Neural progenitor cell (in vitro differentiated cells): Measurements from ENCODE around the gene TRIO. TPM values are rescaled to one million over a fixed set of nuclear protein-coding genes. Genes with fewer than 3 reads are reported as not detected.

Source experiments
- DNase-seq: peaks from one replicate; pipeline ENCODE4 v3.0.0-alpha.2; 2016; ENCODE audit warnings: low spot score
- H2AFZ ChIP-seq: fragments of 200-600 bp; sonication (generic); replicated peaks from 2 replicates; pipeline ENCODE4 v1.6.1; 2016; ENCODE audit warnings: antibody characterized with exemption
- H3F3A ChIP-seq: fragments of 200-600 bp; sonication (generic); 2 replicates; pipeline ENCODE4 v1.6.1; 2016; ENCODE audit warnings: antibody characterized with exemption, low read depth
- H3K27ac ChIP-seq: fragments of 200-600 bp; sonication (generic); 2 replicates; pipeline ENCODE4 v1.5.1; 2016; ENCODE audit warnings: mild to moderate bottlenecking
- H3K27me3 ChIP-seq: fragments of 200-600 bp; sonication (generic); 2 replicates; pipeline ENCODE4 v1.6.1; 2016; ENCODE audit warnings: mild to moderate bottlenecking, moderate library complexity
- H3K36me3 ChIP-seq: fragments of 200-600 bp; sonication (generic); 2 replicates; pipeline ENCODE4 v1.5.1; 2016
- H3K4me1 ChIP-seq: fragments of 200-600 bp; sonication (generic); 2 replicates; pipeline ENCODE4 v1.6.1; 2016; ENCODE audit warnings: mixed run types
- H3K4me2 ChIP-seq: fragments of 200-600 bp; sonication (generic); 2 replicates; pipeline ENCODE4 v1.6.1; 2016
- H3K4me3 ChIP-seq: fragments of 200-600 bp; sonication (generic); 2 replicates; pipeline ENCODE4 v1.5.1; 2016
- H3K79me2 ChIP-seq: fragments of 200-600 bp; sonication (generic); 2 replicates; pipeline ENCODE4 v1.6.1; 2016; ENCODE audit warnings: low read depth
- H3K9ac ChIP-seq: fragments of 200-600 bp; sonication (generic); 2 replicates; pipeline ENCODE4 v1.6.1; 2016
- H3K9me3 ChIP-seq: fragments of 200-600 bp; sonication (generic); 2 replicates; pipeline ENCODE4 v1.5.1; 2016; ENCODE audit warnings: low read depth
- H4K20me1 ChIP-seq: fragments of 200-600 bp; sonication (generic); 2 replicates; pipeline ENCODE4 v1.6.1; 2016; ENCODE audit warnings: low read depth
- H3K27ac Mint-ChIP-seq: 3 replicates; pipeline ENCODE4 v1.8.0; 2021; ENCODE audit warnings: mixed read lengths
- H3K27me3 Mint-ChIP-seq: 2 replicates; pipeline ENCODE4 v1.8.0; 2022; ENCODE audit warnings: low read depth, mild to moderate bottlenecking, inconsistent platforms, moderate library complexity, mixed read lengths; ENCODE audit not compliant: insufficient read depth
- H3K36me3 Mint-ChIP-seq: 3 replicates; pipeline ENCODE4 v1.8.0; 2021; ENCODE audit warnings: mixed read lengths
- H3K4me1 Mint-ChIP-seq: 3 replicates; pipeline ENCODE4 v1.8.0; 2021; ENCODE audit warnings: mixed read lengths
- H3K4me3 Mint-ChIP-seq: 3 replicates; pipeline ENCODE4 v1.8.0; 2021; ENCODE audit warnings: mild to moderate bottlenecking, moderate library complexity, mixed read lengths
- H3K9me3 Mint-ChIP-seq: 3 replicates; pipeline ENCODE4 v1.8.0; 2020; ENCODE audit warnings: mixed read lengths
- CTCF ChIP-seq: fragments of 200-600 bp; sonication (generic); IDR thresholded peaks from 2 replicates; pipeline ENCODE4 v1.5.1; 2017; ENCODE audit warnings: antibody characterized with exemption, mild to moderate bottlenecking
- EZH2 ChIP-seq: fragments of 200-600 bp; sonication (generic); IDR thresholded peaks from 2 replicates; pipeline ENCODE4 v1.6.1; 2017; ENCODE audit warnings: antibody characterized with exemption, mild to moderate bottlenecking, moderate library complexity
- EZH2phosphoT487 ChIP-seq: fragments of 200-600 bp; sonication (generic); IDR thresholded peaks from 2 replicates; pipeline ENCODE4 v1.6.1; 2017; ENCODE audit warnings: antibody characterized with exemption
- total RNA-seq: library from RNA; depleted of rRNA; stranded (reverse); fragments of >200 nt; gene quantifications from 2 replicates; pipeline ENCODE4 v1.2.3, GENCODE V29; 2015; ENCODE audit warnings: low replicate concordance

TRIO gene
- total RNA-seq, 1 donor from 2014 or later: 84.7 TPM

GRCh38 chr5:14408969-14409586 lies 265.9 kb downstream of the TRIO start:
- no peak overlapping the region for H3K4me3 ChIP-seq
- TF ChIP-seq CTCF (no peak), EZH2 (no peak), EZH2phosphoT487 (no peak)
- no peaks in the 10 kb centered on the region for H3F3A ChIP-seq
- no peak overlapping the region for H3K9ac ChIP-seq
- no peak overlapping the region for H2AFZ ChIP-seq
- H3K27me3 ChIP-seq: no peaks in the 10 kb centered on the region
- no peak overlapping the region for H3K4me2 ChIP-seq
- DNase-seq: no peak
- Mint-ChIP-seq H3K36me3 (peaks cover 39% of the 10 kb centered on the region), H3K27ac (peak overlapping the region; percentile 74), H3K4me1 (peaks cover 22% of the 10 kb centered on the region), H3K4me3 (no peak overlapping the region), H3K27me3 (peaks cover 9% of the 10 kb centered on the region), H3K9me3 (no peaks in the 10 kb centered on the region)
- H4K20me1 ChIP-seq: peaks cover 7% of the 10 kb centered on the region
- no peaks in the 10 kb centered on the region for H3K4me1 ChIP-seq
- no peaks in the 10 kb centered on the region for H3K36me3 ChIP-seq
- no peak overlapping the region for H3K27ac ChIP-seq
- no peaks in the 10 kb centered on the region for H3K79me2 ChIP-seq
- no peaks in the 10 kb centered on the region for H3K9me3 ChIP-seq

- Mint-ChIP-seq H3K27me3 (peaks cover 9% of the 10 kb centered on the region), H3K4me1 (peaks cover 30% of the 10 kb centered on the region), H3K9me3 (no peaks in the 10 kb centered on the region), H3K36me3 (peaks cover 40% of the 10 kb centered on the region), H3K27ac (no peak overlapping the region), H3K4me3 (no peak overlapping the region)
- DNase-seq: no peak
- Histone ChIP-seq H3K79me2 (no peaks in the 10 kb centered on the region), H3K27ac (no peak overlapping the region), H2AFZ (no peak overlapping the region), H3K4me3 (no peak overlapping the region), H3F3A (no peaks in the 10 kb centered on the region), H3K4me1 (peaks cover 8% of the 10 kb centered on the region), H3K36me3 (no peaks in the 10 kb centered on the region), H4K20me1 (peaks cover 7% of the 10 kb centered on the region), H3K27me3 (no peaks in the 10 kb centered on the region), H3K9me3 (no peaks in the 10 kb centered on the region), H3K9ac (no peak overlapping the region), H3K4me2 (no peak overlapping the region)
- TF ChIP-seq CTCF (no peak), EZH2phosphoT487 (no peak), EZH2 (no peak)
Measured at GRCh38 chr5:14410068-14410393, 266.9 kb downstream of the TRIO start.

- H3K27ac Mint-ChIP-seq: no peak overlapping the region
- no peak for DNase-seq
- H3K9ac ChIP-seq: no peak overlapping the region
- no peak overlapping the region for H3K4me3 ChIP-seq
- H2AFZ ChIP-seq: no peak overlapping the region
- no peak for TF ChIP-seq EZH2
- no peak for TF ChIP-seq EZH2phosphoT487
- TF ChIP-seq CTCF: no peak
- no peaks in the 10 kb centered on the region for H3K36me3 ChIP-seq
- no peaks in the 10 kb centered on the region for H3K27me3 ChIP-seq
- no peak overlapping the region for H3K4me3 Mint-ChIP-seq
- H4K20me1 ChIP-seq: peaks cover 1% of the 10 kb centered on the region
- no peak overlapping the region for H3K4me2 ChIP-seq
- no peaks in the 10 kb centered on the region for H3K79me2 ChIP-seq
- no peaks in the 10 kb centered on the region for H3K9me3 ChIP-seq
- H3K27ac ChIP-seq: no peak overlapping the region
- no peaks in the 10 kb centered on the region for H3K9me3 Mint-ChIP-seq
- H3K4me1 ChIP-seq: peaks cover 13% of the 10 kb centered on the region
- H3K36me3 Mint-ChIP-seq: peaks cover 45% of the 10 kb centered on the region
- H3F3A ChIP-seq: no peaks in the 10 kb centered on the region
- peaks cover 36% of the 10 kb centered on the region for H3K4me1 Mint-ChIP-seq
- H3K27me3 Mint-ChIP-seq: peaks cover 9% of the 10 kb centered on the region
Measured at GRCh38 chr5:14410394-14411201, 267.5 kb downstream of the TRIO start.
